Peyer's patch (tissue), 4 donors: ENCODE data around the gene PTH1R. TPM values are rescaled to one million over a fixed set of nuclear protein-coding genes. Genes with fewer than 3 reads are reported as not detected.

ENCODE experiments used
- DNase-seq, 3 donors: peaks; one replicate each; pipeline ENCODE4 v3.0.0-alpha.2; 2017 to 2019
- H3K27ac ChIP-seq, 4 donors: fragments of 200-600 bp; sonication (generic); one replicate each; pipeline ENCODE4 v1.5.1; 2016 to 2019
- H3K27me3 ChIP-seq, 2 donors: fragments of 200-600 bp; sonication (generic); one replicate each; pipeline ENCODE4 v1.5.1; 2019
- H3K36me3 ChIP-seq, 3 donors: fragments of 200-600 bp; sonication (generic); one replicate each; pipeline ENCODE4 v1.5.1; 2016 to 2019
- H3K4me1 ChIP-seq, 4 donors: fragments of 200-600 bp; sonication (generic); one replicate each; pipeline ENCODE4 v1.5.1; 2016 to 2019
- H3K4me3 ChIP-seq, 4 donors: fragments of 200-600 bp; sonication (generic); 1 replicate in 3 of 4; 2 replicates in 1 of 4; pipeline ENCODE4 v1.5.1; 2016 to 2019; ENCODE audit warnings: mild to moderate bottlenecking in 1 of 4
- H3K9me3 ChIP-seq, 4 donors: fragments of 200-600 bp; sonication (generic); one replicate each; pipeline ENCODE4 v1.5.1; 2016 to 2019; ENCODE audit warnings: mild to moderate bottlenecking in 1 of 4
- CTCF ChIP-seq, 6 experiments: fragments of 450-650 bp in 4 of 6; fragments of 200-600 bp in 2 of 6; sonication (generic) in 1 of 6; IDR thresholded peaks; one replicate each; pipeline ENCODE4 v1.5.1; 2017 to 2019; ENCODE audit warnings: antibody characterized with exemption in 6 of 6, mild to moderate bottlenecking in 3 of 6, moderate library complexity in 1 of 6
- POLR2A ChIP-seq, 2 donors: fragments of 450-650 bp; IDR thresholded peaks; one replicate each; pipeline ENCODE4 v1.5.1; 2017; ENCODE audit warnings: antibody characterized with exemption in 2 of 2, mild to moderate bottlenecking in 2 of 2, moderate library complexity in 2 of 2
- total RNA-seq, 4 donors: library from RNA; depleted of rRNA; stranded (reverse); fragments of >200 nt; gene quantifications; one replicate each; pipeline ENCODE4 v1.1.0, GENCODE V29; 2016

PTH1R gene
- total RNA-seq, 4 donors from 2014 or later: 2.4 to 12.4 (median 5.7) TPM

GRCh38 chr3:46862369-46863025, 15.0 kb upstream of the PTH1R start:
- no peak overlapping the region for H3K27ac ChIP-seq

GRCh38 chr3:46863261-46863782, 14.2 kb upstream of the PTH1R start, which contains the start of gene MYL3:
TSS of gene MYL3 (minus strand) at chr3:46863444. CDS start at chr3:46863390, 54 bp downstream.
- no peak within 1 kb of the TSS for H3K27ac ChIP-seq
- TF ChIP-seq CTCF (IDR thresholded peaks at IDR 0.05) (no peak), POLR2A (IDR thresholded peaks at IDR 0.05) (no peak)
- no peaks in the 10 kb centered on the region for H3K36me3 ChIP-seq
- no peaks in the 10 kb centered on the region for H3K27me3 ChIP-seq
- no peaks in the 10 kb centered on the region for H3K9me3 ChIP-seq
- H3K4me3 ChIP-seq: no peak within 1 kb of the TSS
- no peak for DNase-seq
- peaks cover 0 to 14% (median 0%) of the 10 kb centered on the region in 4 donors for H3K4me1 ChIP-seq

More at GRCh38 chr3:46862369-46863025, 15.0 kb upstream of the PTH1R start:
- H3K4me3 ChIP-seq: no peak overlapping the region
- H3K27me3 ChIP-seq: no peaks in the 10 kb centered on the region
- no peaks in the 10 kb centered on the region for H3K36me3 ChIP-seq
- DNase-seq: peak in 1 of 3 donors; percentile 21
- TF ChIP-seq POLR2A (IDR thresholded peaks at IDR 0.05) (no peak), CTCF (IDR thresholded peaks at IDR 0.05) (no peak)
- H3K9me3 ChIP-seq: no peaks in the 10 kb centered on the region
- peaks cover 0 to 6% (median 0%) of the 10 kb centered on the region in 4 donors for H3K4me1 ChIP-seq

DNA sequence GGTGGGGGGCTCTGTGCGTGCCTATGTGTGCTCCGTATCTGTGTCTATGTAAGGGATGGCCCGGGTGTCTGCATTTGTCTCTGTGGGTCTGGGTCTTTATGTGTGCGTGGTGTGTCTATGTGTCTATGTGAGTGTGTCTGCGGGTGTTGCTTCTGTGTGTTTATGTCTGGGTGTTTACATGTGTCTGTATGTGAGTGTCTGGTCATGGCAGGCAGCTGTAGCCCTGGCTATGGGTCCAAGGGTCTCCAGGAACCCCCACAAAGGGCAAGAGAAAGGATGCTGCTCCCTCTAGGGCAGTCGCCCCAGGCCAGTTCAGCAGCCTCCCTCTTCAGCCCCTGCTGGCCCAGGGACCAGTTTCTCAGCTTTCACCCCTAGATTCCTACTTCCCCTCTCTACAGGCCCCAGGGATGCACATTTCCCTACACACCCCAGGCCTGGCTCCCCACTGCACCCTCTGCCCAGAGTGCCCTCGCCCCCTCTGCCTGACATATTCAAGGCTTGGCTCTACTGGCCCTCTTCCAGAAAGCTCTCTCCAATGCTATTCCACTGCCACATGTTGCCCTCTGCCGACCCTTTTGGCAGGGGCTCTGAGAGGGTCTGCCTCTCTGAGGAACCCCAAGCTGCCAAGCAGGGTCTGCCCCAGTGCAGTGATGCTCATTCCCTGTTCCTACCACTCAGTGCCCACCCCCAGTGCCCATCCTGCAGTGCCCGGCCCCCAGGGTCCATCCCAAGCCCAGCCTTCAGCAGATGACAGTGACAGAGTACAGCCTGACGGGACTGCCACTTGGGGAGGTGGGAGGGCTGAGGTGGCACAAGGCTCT, 13.2 kb upstream of the PTH1R start:
- no peaks in the 10 kb centered on the region for H3K36me3 ChIP-seq
- H3K4me1 ChIP-seq: peaks cover 0 to 15% (median 0%) of the 10 kb centered on the region in 4 donors
- no peaks in the 10 kb centered on the region for H3K9me3 ChIP-seq
- peak in 1 of 3 donors; percentile 16 for DNase-seq
- no peak overlapping the region for H3K4me3 ChIP-seq
- H3K27ac ChIP-seq: no peak overlapping the region
- no peak for TF ChIP-seq POLR2A (IDR thresholded peaks at IDR 0.05)
- TF ChIP-seq CTCF (IDR thresholded peaks at IDR 0.05): no peak
- no peaks in the 10 kb centered on the region for H3K27me3 ChIP-seq

DNA sequence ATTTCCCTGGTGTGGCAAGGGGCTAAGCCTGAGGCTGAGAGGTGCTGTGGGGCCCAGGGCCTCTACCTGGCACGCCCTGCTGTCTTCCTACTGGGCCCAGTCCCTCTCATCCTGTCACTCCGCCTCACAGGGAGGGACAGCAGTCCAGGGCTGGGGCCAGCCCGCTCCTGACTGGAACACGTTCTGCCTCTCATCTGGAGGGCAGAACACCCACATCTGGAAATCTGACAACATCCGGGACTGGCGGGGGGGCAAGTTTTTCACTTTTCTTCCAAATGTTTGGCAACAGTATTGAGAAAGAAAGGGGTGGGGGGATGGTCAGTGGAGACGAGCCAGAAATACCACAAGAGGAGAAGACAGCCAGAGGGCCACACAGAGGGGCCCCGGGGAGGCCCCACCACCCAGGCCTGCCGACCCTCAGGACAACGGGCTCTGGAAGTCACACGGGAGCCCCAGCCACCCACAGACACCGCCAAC, 12.5 kb upstream of the PTH1R start:
- Histone ChIP-seq H3K9me3 (no peaks in the 10 kb centered on the region), H3K4me3 (no peak overlapping the region), H3K4me1 (peaks cover 0 to 15% (median 0%) of the 10 kb centered on the region in 4 donors), H3K27ac (no peak overlapping the region), H3K36me3 (no peaks in the 10 kb centered on the region), H3K27me3 (no peaks in the 10 kb centered on the region)
- no peak for DNase-seq
- no peak for TF ChIP-seq CTCF (IDR thresholded peaks at IDR 0.05)
- no peak for TF ChIP-seq POLR2A (IDR thresholded peaks at IDR 0.05)

GRCh38 chr3:46865546-46865945, 12.0 kb upstream of the PTH1R start:
- Histone ChIP-seq H3K4me1 (peaks cover 0 to 15% (median 0%) of the 10 kb centered on the region in 4 donors), H3K27me3 (no peaks in the 10 kb centered on the region), H3K36me3 (no peaks in the 10 kb centered on the region), H3K27ac (no peak overlapping the region), H3K9me3 (no peaks in the 10 kb centered on the region), H3K4me3 (no peak overlapping the region)
- TF ChIP-seq CTCF (IDR thresholded peaks at IDR 0.05) (no peak), POLR2A (IDR thresholded peaks at IDR 0.05) (no peak)
- DNase-seq: no peak
